ENCODE data around the gene KCNE2.
A peak's percentile ranks its signal among the peaks of the same experiment; 100 is the strongest.

KCNE2 gene, protein sequence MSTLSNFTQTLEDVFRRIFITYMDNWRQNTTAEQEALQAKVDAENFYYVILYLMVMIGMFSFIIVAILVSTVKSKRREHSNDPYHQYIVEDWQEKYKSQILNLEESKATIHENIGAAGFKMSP

DNA sequence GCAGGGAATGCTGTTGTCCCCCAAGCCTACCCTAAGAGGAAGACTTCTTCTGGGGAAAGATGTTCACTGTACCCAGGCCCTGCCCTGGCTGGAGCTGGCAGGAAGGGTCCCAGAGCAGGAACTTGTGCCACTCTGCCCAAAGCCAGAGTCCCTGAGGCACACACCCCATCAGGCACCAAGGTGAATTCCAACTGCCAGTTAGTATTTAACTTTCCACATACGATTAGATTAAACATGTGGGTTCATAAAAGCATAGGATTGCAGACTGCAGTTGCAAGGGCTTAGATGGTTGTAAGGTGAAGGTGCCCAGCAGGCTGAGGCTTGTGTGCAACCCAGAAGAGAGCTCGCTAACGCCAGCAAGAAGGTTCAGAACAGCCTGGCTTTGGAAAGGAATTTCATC is at the start of gene KCNE2:
KCNE2 (plus strand) TSS at position 274 of the 400 bp plus-strand sequence. CDS start 6,473 bp downstream, outside the sequence.
- DNase-seq = no peak

DNA sequence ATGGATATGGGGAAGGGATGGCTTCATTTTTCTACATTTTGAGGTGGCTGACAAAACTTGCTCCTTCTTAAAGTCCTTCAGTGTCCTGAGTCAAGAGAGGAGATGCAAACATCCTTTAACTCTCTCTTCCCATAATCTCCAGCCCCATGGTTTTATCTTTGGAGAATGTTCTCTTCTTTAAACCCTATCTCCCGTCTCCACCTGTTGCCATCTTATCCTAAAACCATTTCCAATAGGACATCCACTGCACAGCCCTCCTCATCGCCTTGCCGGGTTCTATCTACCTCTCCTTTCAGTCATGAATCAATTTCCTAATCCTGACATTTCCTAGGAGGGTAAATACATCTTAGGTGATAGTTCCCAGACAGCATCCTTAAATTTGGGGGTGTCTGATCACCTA is 44.2 kb upstream of the KCNE2 start:
- no peak for DNase-seq

DNA sequence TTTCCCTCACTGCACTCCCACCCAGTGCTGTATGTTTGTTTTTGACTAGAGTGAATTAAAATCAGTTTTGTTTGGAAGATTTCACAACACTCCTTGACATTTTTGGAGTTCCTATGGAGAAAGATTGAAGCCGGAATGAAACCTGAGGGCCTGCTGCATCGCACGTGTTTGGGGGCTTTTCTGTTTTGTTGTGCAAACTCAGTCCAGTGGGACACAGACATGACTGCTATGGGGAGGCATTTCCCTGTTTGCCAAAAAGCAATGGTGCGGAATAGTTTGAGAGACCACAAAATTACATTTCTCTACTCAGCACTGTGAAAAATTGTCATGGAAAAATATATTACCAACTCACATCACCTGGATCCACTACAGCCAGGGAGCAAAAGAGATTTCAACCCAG is 43.8 kb upstream of the KCNE2 start:
- DNase-seq = no peak

DNA sequence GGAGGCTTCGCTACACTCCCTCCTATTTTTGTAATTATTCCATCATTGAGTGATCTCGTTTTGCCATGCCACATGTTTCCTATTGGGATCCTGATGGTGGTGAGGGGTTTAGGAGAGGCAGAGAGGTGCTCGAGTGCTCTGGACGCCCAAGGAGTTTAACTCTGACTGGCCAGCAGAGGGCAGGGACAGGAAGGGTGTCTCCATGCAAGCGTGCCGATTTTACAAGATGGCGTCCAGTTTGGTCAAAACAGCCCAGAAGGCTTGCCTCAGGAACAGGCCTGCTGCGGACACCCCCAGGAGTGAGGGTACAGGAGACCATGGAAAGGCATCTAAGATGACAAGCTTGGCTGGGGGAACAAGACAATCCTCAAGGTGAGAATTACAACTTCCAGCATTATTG is 33.8 kb upstream of the KCNE2 start:
- DNase-seq = no peak

DNA sequence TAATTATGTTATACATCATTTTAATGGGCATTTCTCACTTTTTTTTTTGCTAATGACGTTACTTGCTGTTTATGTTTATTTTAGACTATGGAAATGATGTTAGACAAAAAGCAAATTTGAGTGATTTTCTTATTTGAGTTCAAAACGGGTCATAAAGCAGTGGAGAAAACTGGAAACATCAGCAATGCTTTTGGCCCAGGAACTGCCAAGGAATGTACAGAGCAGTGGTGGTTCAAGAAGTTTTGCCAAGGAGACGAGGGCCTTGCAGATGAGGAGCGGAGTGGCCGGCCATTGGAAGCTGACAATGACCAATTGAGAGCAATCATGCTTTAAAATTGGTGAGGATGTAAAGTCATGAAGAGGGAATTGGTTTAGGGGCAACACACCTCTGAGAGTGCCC is 32.1 kb upstream of the KCNE2 start:
- DNase-seq = no peak

DNA sequence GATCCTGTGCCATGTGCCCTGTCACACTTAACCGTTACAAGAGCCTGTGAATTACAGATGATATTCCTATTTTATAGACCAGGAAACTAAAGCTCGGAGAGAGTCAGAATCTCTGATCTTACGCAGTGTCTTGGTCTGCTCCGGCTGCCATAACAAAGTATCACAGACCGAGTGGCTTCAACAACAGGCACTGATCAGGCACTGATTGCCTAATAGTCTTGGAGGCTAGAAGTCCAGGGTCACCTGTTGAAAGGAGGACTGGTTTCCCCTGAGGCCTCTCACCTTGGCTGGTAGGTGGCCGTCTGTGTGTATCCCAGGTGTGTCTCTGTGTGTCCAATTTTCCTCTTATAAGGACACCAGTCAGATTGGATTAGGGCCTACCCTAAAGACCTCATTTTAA is 31.5 kb upstream of the KCNE2 start:
- no peak for DNase-seq

DNA sequence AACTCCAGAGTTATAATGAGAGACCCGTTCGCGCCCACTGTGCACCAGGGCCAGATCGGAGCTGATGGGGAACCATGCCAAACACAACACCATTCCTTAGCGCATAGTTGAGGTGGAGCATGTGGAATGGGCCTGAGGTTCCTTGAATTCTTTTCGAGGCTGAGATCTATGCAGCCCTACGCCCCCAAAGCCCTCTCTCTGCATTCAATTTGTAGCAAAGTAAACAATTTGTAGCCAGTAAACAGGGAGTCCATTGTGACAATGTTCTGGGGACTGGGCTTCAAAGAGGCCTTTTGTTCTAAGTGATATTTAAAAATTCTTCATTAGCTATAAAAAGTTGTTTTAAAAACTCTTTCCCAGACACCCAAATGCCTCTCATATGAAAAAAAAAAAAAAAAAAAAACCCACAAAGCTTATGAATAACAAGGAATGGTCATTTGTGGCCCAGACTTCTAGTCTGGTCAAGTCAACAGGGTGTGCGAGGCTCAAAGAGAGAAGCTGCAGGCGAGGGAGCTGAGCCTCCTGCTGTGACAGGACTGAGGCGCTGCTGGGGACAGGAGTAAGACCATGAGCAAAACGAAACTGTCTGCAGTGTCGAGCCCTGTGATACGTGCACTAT is 30.6 kb upstream of the KCNE2 start:
- DNase-seq = no peak

DNA sequence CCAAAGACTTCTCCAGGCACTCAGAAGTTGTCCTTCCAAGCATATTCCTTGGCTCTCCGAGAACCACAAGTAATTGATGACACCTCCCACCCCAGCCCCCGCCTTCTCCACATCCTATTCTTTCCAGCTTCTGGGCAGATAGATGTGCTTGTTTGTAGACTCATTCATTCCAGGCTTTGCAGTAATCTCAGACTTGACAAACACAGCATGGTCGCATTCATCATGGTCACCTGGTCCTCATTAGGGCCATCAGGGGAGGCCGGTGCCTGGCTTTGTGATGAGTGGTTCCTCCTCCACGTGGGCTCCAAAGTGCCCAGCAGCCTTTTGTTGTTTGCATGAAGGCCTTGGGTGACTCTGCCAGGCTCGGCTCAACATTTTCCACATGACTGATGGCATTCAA is 28.5 kb upstream of the KCNE2 start:
- no peak for DNase-seq

DNA sequence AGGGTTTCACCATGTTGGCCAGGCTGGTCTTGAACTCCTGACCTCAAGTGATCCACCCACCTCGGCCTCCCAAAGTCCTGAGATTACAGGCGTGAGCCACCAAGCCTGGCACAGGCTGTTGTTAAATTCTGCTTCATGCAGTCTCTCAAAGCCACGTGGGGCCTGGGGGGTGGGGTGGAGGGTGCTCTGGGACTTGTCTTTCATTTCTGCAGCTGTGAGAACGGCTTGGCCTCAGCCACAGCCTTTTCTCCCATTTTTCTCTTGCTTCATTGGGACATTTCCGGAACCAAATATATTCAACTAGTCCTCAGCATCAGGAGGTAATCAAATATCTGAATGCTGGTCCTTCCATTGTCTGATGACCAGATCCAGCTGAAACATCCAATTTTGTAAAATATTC is 27.6 kb upstream of the KCNE2 start:
- no peak for DNase-seq

DNA sequence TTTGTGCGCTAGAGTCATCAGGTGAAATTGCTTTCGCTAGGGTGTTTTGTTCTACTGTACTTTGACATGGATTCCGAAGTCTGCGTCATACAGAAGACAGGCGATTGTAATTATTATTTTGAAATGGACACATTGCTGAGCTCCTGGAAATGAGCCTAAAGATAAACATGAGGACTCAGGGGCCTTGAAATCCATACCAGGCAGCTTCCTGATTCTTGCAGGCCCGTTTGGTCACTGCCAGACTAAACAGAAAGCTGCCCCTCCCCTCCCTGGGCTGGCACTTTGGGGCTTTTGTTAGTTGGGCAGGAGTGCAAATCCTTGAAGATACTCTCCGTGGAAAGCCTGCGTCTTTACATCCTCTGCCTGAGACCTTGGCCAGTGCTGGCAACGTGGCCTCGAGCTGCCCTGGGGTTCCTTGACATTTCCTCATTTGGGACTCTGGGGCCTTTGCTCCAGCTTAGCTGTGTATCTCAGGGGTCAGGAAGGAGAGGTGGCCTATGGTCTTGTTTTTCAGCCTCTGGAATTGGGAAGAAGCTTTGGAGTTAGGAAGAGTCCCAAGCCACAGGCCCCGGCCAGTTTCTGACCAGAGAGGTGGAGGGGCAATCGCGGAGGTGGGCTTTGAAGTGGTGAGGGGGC is 26.9 kb upstream of the KCNE2 start:
- no peak for DNase-seq

DNA sequence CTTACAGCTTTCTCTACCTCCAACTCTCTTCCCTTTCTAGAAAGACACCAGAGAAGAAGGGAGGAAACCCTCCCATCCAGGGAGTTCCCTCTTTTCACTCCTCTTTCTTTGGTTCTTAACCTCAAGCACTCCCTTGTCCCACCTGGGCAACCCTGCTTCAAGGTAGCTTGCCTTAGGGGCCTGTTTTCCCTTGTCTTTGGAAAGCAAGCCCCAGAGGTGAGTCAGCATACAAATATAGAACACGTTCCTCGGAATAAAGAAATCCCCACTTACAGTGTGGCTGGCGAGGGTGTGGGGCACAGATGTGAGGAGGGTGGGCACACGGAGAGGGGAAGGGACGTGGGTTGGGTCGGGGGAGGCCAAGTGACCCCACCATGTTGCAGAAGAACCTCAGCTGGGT is 26.1 kb upstream of the KCNE2 start:
- DNase-seq = no peak

DNA sequence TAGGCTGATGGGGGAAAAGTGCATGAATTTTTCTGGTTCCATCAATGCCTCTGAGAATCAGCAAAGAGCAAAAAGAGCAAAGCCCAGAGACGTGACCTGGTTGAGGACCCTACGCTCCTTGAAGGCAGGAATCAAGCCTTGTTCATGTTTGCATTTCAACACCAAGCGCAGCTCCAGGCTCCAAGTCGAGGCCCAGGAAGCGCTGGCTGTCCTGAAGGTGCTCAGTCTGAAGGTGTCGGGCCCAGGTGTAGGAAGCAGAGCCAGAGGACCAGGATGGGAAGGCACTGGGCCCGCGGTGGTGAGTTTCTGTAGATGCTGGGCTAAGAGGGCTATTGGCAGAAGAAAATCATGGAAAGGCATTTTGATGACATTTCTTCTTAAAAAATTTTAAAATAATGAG is 25.6 kb upstream of the KCNE2 start:
- no peak for DNase-seq

DNA sequence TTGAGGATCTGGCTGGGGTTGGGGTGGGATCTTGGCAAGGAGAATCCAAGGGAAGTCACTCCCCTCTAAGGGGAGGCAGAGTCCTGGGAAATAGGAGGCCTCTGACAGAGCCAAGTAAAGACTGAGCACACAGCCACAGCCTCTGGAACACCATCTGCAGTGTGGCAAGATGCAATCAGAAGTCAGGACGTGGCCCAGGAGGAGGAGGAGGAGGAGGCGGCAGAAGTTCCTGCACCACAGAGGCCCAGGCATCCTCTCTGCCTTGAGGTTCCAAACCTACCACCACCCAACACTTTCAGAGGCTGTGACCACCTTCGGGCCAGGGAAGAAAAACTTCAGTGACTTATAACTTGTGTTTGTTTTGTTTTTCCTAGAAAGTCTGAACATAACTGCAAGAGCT is 23.7 kb upstream of the KCNE2 start:
- DNase-seq = no peak

DNA sequence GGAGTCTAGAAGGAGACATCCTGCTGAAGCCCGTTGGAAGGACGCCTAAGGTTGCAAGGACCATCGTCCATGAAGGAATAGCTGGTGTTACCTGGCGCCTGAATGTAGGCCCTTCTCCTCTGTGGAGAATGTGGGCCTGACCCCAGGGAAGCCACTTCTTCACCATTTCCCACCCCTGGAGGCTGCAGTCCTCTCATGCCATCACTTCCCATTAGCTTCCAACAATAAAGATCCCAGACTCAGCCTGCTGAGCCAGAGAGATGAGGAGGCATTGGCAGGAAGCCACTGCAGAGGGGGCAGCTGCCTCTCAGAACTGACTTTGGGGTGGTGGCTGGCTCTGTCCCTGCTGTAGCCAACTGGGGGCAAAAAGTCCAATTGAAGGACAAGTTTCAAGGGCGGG is 21.3 kb upstream of the KCNE2 start:
- no peak for DNase-seq

DNA sequence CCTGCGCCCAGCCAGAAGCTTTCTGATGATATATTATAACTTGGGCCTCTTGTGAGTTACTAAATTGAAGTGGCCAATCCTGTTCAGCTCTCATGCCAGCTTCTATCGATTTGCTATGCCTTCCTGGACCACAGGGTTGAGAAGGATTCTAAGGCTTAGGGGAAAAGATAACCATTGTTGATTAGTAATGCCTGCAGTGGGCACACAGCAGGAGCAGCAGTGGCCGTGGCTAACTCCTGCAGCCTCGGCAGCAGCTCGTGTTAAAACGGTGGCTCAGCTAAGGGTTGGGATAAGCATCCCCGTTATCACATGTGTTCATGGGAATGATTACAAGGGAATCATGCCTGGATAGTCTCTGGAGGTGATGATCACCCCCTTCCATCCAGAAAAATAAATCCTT is 20.5 kb upstream of the KCNE2 start:
- no peak for DNase-seq

DNA sequence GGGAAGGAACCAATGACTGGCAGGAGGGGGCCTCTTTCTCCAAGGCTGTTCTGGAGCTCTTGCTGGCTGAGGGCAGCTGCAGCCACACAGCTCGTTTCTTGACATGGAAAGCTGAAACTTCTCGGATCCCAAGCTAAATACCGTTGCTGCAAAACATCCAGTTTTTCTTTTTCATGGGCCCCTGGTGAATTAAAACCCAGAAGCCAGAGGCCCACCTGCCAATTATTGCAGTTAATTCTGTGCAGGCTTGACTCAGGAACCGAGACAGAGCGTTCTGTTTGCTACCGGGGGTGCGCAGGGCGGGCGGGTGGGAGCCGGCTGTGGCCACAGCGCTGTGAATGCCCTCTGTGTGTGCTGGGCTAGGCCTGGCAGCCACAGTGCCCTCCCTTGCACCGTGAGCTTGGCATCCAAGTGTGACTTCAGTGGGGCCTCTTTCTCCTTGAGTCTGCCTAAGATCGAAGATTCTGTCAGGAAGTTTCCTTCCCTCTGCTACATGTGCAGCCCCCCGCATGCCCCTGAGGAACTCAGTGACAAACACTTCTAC is 19.9 kb upstream of the KCNE2 start:
- no peak for DNase-seq

DNA sequence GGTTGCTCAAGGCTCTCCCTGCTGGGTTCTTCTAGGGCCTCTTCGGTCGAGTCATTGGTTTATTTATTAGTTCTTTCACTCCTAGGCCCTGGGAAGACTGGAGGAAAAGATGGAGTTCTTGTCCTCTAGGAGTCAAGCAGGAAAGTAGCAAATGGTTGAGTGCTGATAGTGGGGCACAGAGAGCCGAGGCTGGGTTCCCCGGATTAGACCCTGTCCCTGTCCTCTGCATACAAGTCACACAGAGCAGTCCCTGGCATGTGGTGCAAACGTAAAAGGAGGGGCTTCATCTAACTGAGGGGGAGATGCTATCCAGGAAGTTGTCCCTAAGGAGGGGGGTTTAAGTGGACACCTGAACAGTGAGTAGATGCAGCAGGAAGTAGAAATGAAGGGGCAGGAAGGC is 19.2 kb upstream of the KCNE2 start:
- no peak for DNase-seq

DNA sequence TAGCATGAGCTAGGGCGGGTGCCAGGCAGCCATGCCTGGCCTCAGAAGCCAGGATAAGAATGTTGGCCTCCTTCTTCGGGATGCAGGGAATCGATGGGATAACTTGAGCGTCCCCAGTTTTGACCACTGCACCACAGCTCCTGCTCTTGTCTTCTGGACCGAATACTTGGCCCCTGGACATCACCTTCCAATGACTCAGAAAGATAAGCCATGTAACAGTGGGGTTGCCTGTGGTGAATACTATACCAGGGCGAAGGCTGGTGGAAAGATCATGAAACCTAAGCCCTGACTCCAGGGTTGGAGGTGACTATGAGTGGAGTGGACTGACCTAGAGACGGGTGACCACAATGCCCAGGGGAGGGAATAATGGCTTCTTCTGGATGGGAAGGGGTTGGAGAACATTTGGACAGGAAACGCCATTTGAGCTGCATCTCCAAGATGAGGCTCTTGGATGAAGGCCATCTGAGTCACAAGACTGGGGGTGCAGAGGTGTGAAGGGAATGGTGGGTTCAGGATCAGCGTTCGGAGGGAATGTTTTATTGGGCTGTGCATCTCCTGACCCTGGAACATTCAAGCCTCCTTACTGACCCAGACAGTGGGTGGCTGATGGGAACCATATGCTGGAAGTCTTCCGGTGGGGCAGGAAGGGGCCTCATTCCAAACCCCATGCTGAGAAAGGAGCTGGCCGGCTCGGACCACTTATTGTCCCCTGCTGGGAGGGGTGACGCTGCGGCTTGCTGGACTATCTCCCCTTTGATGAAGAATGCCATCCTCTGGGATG is 18.5 kb upstream of the KCNE2 start:
- no peak for DNase-seq

DNA sequence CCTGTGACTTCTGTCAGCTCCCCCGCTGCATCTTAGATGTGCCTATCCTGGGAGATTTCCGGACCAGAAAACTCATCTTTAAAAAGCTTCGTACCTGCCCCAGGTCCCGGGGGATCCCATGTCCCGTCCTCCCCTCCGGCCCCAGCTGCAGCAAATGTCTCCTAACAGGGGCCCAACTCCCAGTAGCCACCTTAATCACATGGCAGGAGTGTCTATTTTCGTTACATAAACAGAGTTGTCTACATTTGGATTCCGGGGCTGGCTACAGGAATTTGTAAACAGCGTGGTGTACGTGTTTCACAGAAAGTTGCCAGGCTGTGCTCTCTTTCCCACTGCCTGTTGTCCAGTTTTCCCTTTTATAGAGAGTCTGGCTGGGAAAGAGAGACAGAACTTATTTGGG is 17.9 kb upstream of the KCNE2 start:
- no peak for DNase-seq

DNA sequence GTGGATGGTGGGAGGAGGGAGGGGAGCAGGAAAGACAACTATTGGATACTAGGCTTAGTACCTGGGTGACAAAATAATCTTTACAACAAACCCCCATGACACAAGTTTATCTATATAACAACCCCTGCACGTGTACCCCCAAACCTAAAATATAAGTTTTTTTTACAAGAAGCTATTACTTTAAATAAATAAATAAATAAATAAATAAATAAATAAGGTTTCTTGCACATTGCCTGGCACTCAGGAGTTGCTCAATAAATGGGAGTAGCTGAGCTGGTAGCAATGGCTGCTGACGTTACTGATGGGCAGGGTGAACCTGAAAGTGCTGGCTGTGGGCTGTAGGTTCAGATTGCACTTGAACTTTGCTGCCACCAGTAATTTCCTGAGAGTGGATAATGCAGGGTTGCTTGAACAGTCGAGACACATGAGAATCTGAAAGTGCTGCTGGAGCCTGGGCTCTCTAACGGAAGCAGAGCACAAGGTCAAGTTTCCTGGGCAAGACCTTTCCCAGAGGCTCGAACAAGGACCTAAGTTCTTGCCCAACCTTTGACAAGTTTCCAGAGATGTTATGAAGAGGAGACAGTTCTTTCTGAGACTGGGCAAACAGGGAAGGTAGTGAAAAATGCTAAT is 14.8 kb upstream of the KCNE2 start:
- no peak for DNase-seq

DNA sequence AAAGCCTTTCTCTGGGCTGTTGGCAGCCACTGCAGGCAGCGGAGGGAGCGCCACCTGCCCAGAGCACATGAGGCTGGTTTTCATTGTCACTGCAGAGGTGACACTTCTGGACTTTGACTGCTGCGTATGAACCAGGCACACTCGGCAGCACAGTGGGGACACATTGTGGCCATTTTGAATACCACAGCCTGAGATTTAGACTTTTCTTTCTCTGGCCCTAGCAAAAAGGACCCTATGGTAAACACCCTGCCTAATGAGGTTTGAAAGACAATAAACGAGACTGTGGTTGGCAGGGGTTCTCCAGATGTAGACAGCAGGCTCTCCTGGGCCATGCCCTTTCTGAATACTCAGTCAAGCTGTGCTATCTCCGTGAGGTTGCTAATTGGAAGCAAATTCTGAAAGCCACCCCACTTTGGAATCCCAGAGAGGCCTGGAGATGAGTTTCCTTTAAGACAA is 12.0 kb upstream of the KCNE2 start:
- peak; percentile 74 to 88 for DNase-seq

DNA sequence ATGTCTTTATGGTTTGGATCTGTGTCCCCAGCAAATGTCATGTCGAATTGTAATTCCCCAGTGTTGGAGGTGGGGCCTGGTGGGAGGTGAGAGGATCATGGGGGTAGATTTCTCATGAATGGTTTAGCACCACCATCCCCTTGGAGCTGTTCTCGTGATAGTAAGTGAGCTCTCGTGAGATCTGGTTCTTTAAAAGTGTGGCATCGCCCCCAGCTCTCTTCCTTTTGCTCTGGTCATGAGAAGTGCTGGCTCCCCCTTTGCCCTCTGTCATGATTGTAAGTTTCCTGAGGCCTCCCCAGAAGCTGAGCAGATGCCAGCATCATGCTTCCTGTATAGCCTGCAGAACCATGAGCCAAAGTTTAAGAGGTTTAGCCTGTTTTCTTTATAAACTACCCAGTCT is 11.2 kb upstream of the KCNE2 start:
- no peak for DNase-seq

DNA sequence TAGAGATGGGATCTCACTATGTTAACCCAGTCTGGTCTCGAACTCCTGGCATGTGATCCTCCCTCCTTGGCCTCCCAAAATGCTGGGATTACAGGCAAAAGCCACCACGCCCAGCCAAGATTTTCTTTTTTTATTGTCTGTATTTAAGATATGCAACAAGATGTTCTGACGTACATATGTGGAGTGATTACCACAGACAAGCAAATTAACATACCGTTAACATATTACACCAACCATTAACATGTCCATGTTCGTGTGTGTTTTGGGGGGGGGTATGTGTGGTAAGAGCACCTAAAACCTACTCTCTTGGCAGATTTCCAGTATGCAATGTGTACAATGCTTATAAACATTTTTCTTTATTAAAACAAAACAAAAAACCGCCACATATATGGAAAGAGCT is 10.6 kb upstream of the KCNE2 start:
- DNase-seq = no peak

All from NCI-H524 (cell line).